Subcutaneous abdominal adipose tissue (tissue), 5 donors: Measurements from ENCODE around the gene NR1H4.
A peak's percentile ranks its signal among the peaks of the same experiment; 100 is the strongest.
"Not testable (repeated sequence)": the region's sequence is repeated elsewhere in the genome, so short reads cannot be mapped to it uniquely, and the experiment has no call there.

Experiments used
- H3K27ac ChIP-seq: one replicate; pipeline ENCODE4 v1.7.0; 2013; ENCODE audit warnings: low read depth, mild to moderate bottlenecking, inconsistent platforms, low read length, moderate library complexity
- H3K27me3 ChIP-seq, 5 donors: one replicate each; pipeline ENCODE4 v1.7.0; 2013; ENCODE audit warnings: low read length in 5 of 5, inconsistent platforms in 1 of 5; ENCODE audit not compliant: control insufficient read depth in 5 of 5, insufficient read depth in 4 of 5
- H3K36me3 ChIP-seq, 5 donors: one replicate each; pipeline ENCODE4 v1.7.0; 2013; ENCODE audit warnings: low read length in 5 of 5; ENCODE audit not compliant: control insufficient read depth in 5 of 5, insufficient read depth in 5 of 5
- H3K4me1 ChIP-seq, 5 donors: one replicate each; pipeline ENCODE4 v1.7.0; 2013; ENCODE audit warnings: low read length in 5 of 5, mild to moderate bottlenecking in 3 of 5, moderate library complexity in 1 of 5; ENCODE audit not compliant: control insufficient read depth in 5 of 5, insufficient read depth in 5 of 5
- H3K4me3 ChIP-seq, 5 donors: one replicate each; pipeline ENCODE4 v1.7.0; 2013; ENCODE audit warnings: low read length in 5 of 5, low read depth in 1 of 5
- H3K9ac ChIP-seq, 5 donors: one replicate each; pipeline ENCODE4 v1.7.0; 2013; ENCODE audit warnings: low read length in 5 of 5, mild to moderate bottlenecking in 4 of 5, moderate library complexity in 3 of 5
- H3K9me3 ChIP-seq, 5 donors: one replicate each; pipeline ENCODE4 v1.7.0; 2013; ENCODE audit warnings: low read length in 5 of 5; ENCODE audit not compliant: control insufficient read depth in 5 of 5
- donor health status: healthy.
- donor health status: healthy.
- donor health status: healthy.
- donor health status: healthy.
- donor health status: healthy.

The NR1H4 gene

GRCh38 chr12:100473716-100474150 is at the start of gene NR1H4:
Gene NR1H4, plus strand, starts transcription at chr12:100473866. Its CDS starts 19,458 bp downstream, at chr12:100493324.
- Histone ChIP-seq H3K27me3 (no peaks in the 10 kb centered on the region), H3K9ac (no peak within 1 kb of the TSS), H3K27ac (no peak within 1 kb of the TSS), H3K4me1 (no peaks in the 10 kb centered on the region), H3K9me3 (no peaks in the 10 kb centered on the region), H3K36me3 (no peaks in the 10 kb centered on the region), H3K4me3 (no peak within 1 kb of the TSS)

- H3K9ac ChIP-seq, result no peak overlapping the region
- H3K4me3 ChIP-seq, result no peak overlapping the region
- no peaks in the 10 kb centered on the region for H3K27me3 ChIP-seq
- H3K36me3 ChIP-seq, result no peaks in the 10 kb centered on the region
- no peak overlapping the region for H3K27ac ChIP-seq
- peaks cover 0 to 10% (median 5%) of the 10 kb centered on the region in 5 donors for H3K9me3 ChIP-seq
- H3K4me1 ChIP-seq, result no peaks in the 10 kb centered on the region
Observed at GRCh38 chr12:100426145-100426544, 47.5 kb upstream of the NR1H4 start.

GRCh38 chr12:100427078-100427477 is 46.6 kb upstream of the NR1H4 start:
- no peak overlapping the region for H3K27ac ChIP-seq
- H3K4me3 ChIP-seq, result no peak overlapping the region
- H3K4me1 ChIP-seq, result no peaks in the 10 kb centered on the region
- no peaks in the 10 kb centered on the region for H3K36me3 ChIP-seq
- H3K9me3 ChIP-seq, result peaks cover 0 to 10% (median 5%) of the 10 kb centered on the region in 5 donors
- H3K27me3 ChIP-seq, result no peaks in the 10 kb centered on the region
- H3K9ac ChIP-seq, result no peak overlapping the region

- H3K36me3 ChIP-seq, H3K9me3 ChIP-seq, H3K9ac ChIP-seq, H3K27me3 ChIP-seq, H3K27ac ChIP-seq, H3K4me3 ChIP-seq: not testable (repeated sequence)
- peaks cover 0 to 12% (median 3%) of the 10 kb centered on the region in 5 donors for H3K4me1 ChIP-seq
Observed at GRCh38 chr12:100430251-100430650, 43.4 kb upstream of the NR1H4 start.

- H3K36me3 ChIP-seq, result no peaks in the 10 kb centered on the region
Observed at GRCh38 chr12:100433701-100434100, 40.0 kb upstream of the NR1H4 start.

GRCh38 chr12:100434177-100434576 is 39.5 kb upstream of the NR1H4 start:
- no peak overlapping the region for H3K27ac ChIP-seq
- peaks cover 2 to 33% (median 25%) of the 10 kb centered on the region in 5 donors for H3K4me1 ChIP-seq
- no peak overlapping the region for H3K9ac ChIP-seq
- no peaks in the 10 kb centered on the region for H3K27me3 ChIP-seq
- H3K36me3 ChIP-seq, result no peaks in the 10 kb centered on the region
- no peaks in the 10 kb centered on the region for H3K9me3 ChIP-seq
- H3K4me3 ChIP-seq, result peak overlapping the region in 1 of 5 donors; percentile 37

More at GRCh38 chr12:100433701-100434100, 40.0 kb upstream of the NR1H4 start:
- Histone ChIP-seq H3K27me3 (no peaks in the 10 kb centered on the region), H3K9me3 (no peaks in the 10 kb centered on the region), H3K27ac (no peak overlapping the region), H3K9ac (no peak overlapping the region), H3K4me3 (no peak overlapping the region), H3K4me1 (peaks cover 2 to 33% (median 25%) of the 10 kb centered on the region in 5 donors)

- Histone ChIP-seq H3K4me3 (no peak overlapping the region), H3K4me1 (peaks cover 2 to 33% (median 25%) of the 10 kb centered on the region in 5 donors), H3K9ac (no peak overlapping the region), H3K9me3 (no peaks in the 10 kb centered on the region), H3K36me3 (no peaks in the 10 kb centered on the region), H3K27ac (no peak overlapping the region), H3K27me3 (no peaks in the 10 kb centered on the region)
Observed at GRCh38 chr12:100435957-100436356, 37.7 kb upstream of the NR1H4 start.

- H3K27me3 ChIP-seq, result no peaks in the 10 kb centered on the region
- no peak overlapping the region for H3K27ac ChIP-seq
- H3K9ac ChIP-seq, result no peak overlapping the region
- peaks cover 2 to 33% (median 25%) of the 10 kb centered on the region in 5 donors for H3K4me1 ChIP-seq
- no peaks in the 10 kb centered on the region for H3K36me3 ChIP-seq
- H3K4me3 ChIP-seq, result no peak overlapping the region
- no peaks in the 10 kb centered on the region for H3K9me3 ChIP-seq
Observed at GRCh38 chr12:100437038-100437841, 36.4 kb upstream of the NR1H4 start.

- Histone ChIP-seq H3K4me3 (no peak overlapping the region), H3K4me1 (peaks cover 2 to 30% (median 23%) of the 10 kb centered on the region in 5 donors), H3K27ac (no peak overlapping the region), H3K9me3 (no peaks in the 10 kb centered on the region), H3K27me3 (no peaks in the 10 kb centered on the region), H3K36me3 (no peaks in the 10 kb centered on the region), H3K9ac (no peak overlapping the region)
Observed at GRCh38 chr12:100439797-100440196, 33.9 kb upstream of the NR1H4 start.

GRCh38 chr12:100442403-100442802 is 31.3 kb upstream of the NR1H4 start:
- no peak overlapping the region for H3K4me3 ChIP-seq
- H3K9ac ChIP-seq, result no peak overlapping the region
- H3K4me1 ChIP-seq, result peaks cover 1 to 12% (median 6%) of the 10 kb centered on the region in 5 donors
- H3K27me3 ChIP-seq, result peaks cover 0 to 2% (median 0%) of the 10 kb centered on the region in 5 donors
- no peak overlapping the region for H3K27ac ChIP-seq
- no peaks in the 10 kb centered on the region for H3K9me3 ChIP-seq
- no peaks in the 10 kb centered on the region for H3K36me3 ChIP-seq
